Neural cell (in vitro differentiated cells): ENCODE measurements around the gene COL20A1. TPM values are rescaled to one million over a fixed set of nuclear protein-coding genes. Genes with fewer than 3 reads are reported as not detected.

Experiments used
- H2AFZ ChIP-seq: fragments of 200-600, 300-800 bp; sonication (generic), shearing (Covaris generic); 2 replicates; pipeline ENCODE4 v1.6.0; 2014; ENCODE audit warnings: low read depth, mild to moderate bottlenecking, antibody characterized with exemption, low read length, moderate library complexity
- H3F3A ChIP-seq: fragments of 200-600 bp; shearing (Covaris generic); 2 replicates; pipeline ENCODE4 v1.6.1; 2016; ENCODE audit warnings: mild to moderate bottlenecking, moderate library complexity, mixed read lengths, antibody characterized with exemption, low read length; ENCODE audit not compliant: insufficient read depth, poor library complexity, severe bottlenecking
- H3K27ac ChIP-seq: fragments of 200-600, 300-800 bp; sonication (generic), shearing (Covaris generic); 2 replicates; pipeline ENCODE4 v1.5.1; 2014; ENCODE audit warnings: mild to moderate bottlenecking, low read length, moderate library complexity
- H3K27me3 ChIP-seq: fragments of 300-800, 200-600 bp; sonication (generic), shearing (Covaris generic); 2 replicates; pipeline ENCODE4 v1.6.0; 2014; ENCODE audit warnings: mild to moderate bottlenecking, low read depth, low read length, moderate library complexity; ENCODE audit not compliant: insufficient read depth
- H3K36me3 ChIP-seq: fragments of 300-800, 200-600 bp; sonication (generic), shearing (Covaris generic); 2 replicates; pipeline ENCODE4 v1.5.1; 2014; ENCODE audit warnings: mild to moderate bottlenecking, antibody characterized with exemption, low read length, moderate library complexity; ENCODE audit not compliant: insufficient read depth
- H3K4me2 ChIP-seq: fragments of 300-800, 200-600 bp; sonication (generic), shearing (Covaris generic); 2 replicates; pipeline ENCODE4 v1.6.0; 2014; ENCODE audit warnings: mild to moderate bottlenecking, low read length
- H3K4me3 ChIP-seq: fragments of 300-800, 200-600 bp; sonication (generic), shearing (Covaris generic); 2 replicates; pipeline ENCODE4 v1.5.1; 2014; ENCODE audit warnings: mild to moderate bottlenecking, low read length, moderate library complexity
- H3K79me2 ChIP-seq: fragments of 200-600 bp; shearing (Covaris generic); replicated peaks from 2 replicates; pipeline ENCODE4 v1.6.0; 2014; ENCODE audit warnings: mild to moderate bottlenecking, low read length, moderate library complexity; ENCODE audit not compliant: insufficient read depth
- H3K9ac ChIP-seq: fragments of 300-800, 200-600 bp; sonication (generic), shearing (Covaris generic); 2 replicates; pipeline ENCODE4 v1.6.1; 2016; ENCODE audit warnings: mild to moderate bottlenecking, low read length, mixed read lengths
- H3K9me2 ChIP-seq: fragments of 200-600 bp; shearing (Covaris generic); 2 replicates; pipeline ENCODE4 v1.6.1; 2016; ENCODE audit warnings: mild to moderate bottlenecking, low read length, mixed read lengths; ENCODE audit not compliant: insufficient read depth
- H3K9me3 ChIP-seq: fragments of 200-600, 300-800 bp; sonication (generic), shearing (Covaris generic); 2 replicates; pipeline ENCODE4 v1.6.1; 2016; ENCODE audit warnings: mild to moderate bottlenecking, mixed run types, low read length, moderate library complexity, mixed read lengths
- H4K20me1 ChIP-seq: fragments of 200-600 bp; shearing (Covaris generic); 2 replicates; pipeline ENCODE4 v1.6.1; 2016; ENCODE audit warnings: mild to moderate bottlenecking, mixed run types; ENCODE audit not compliant: insufficient read depth
- CTCF ChIP-seq: fragments of 450-650 bp; IDR thresholded peaks from 2 replicates; pipeline ENCODE4 v1.5.1; 2014; ENCODE audit warnings: antibody characterized with exemption, mild to moderate bottlenecking, moderate library complexity; ENCODE audit not compliant: poor library complexity, severe bottlenecking
- EP300 ChIP-seq: fragments of 450-650 bp; conservative IDR thresholded peaks from 2 replicates; pipeline ENCODE4 v1.6.1; 2014; ENCODE audit warnings: antibody characterized with exemption, mild to moderate bottlenecking, moderate library complexity; ENCODE audit not compliant: poor library complexity, severe bottlenecking
- EZH2 ChIP-seq: fragments of 200-600, 300-800 bp; shearing (Covaris generic), sonication (generic); IDR thresholded peaks from 2 replicates; pipeline ENCODE4 v1.6.1; 2014; ENCODE audit warnings: antibody characterized with exemption, low read length, borderline replicate concordance, mild to moderate bottlenecking; ENCODE audit not compliant: insufficient read depth, poor library complexity, severe bottlenecking
- MXI1 ChIP-seq: fragments of 450-650 bp; conservative IDR thresholded peaks from 2 replicates; pipeline ENCODE4 v1.6.1; 2014; ENCODE audit warnings: antibody characterized with exemption, mild to moderate bottlenecking; ENCODE audit not compliant: poor library complexity, severe bottlenecking
- POLR2AphosphoS5 ChIP-seq: IDR thresholded peaks from 2 replicates; pipeline ENCODE4 v1.6.1; 2012
- RAD21 ChIP-seq: fragments of 450-650 bp; conservative IDR thresholded peaks from 2 replicates; pipeline ENCODE4 v1.6.1; 2014; ENCODE audit warnings: antibody characterized with exemption, mild to moderate bottlenecking, moderate library complexity
- SMC3 ChIP-seq: fragments of 450-650 bp; conservative IDR thresholded peaks from 2 replicates; pipeline ENCODE4 v1.6.1; 2014; ENCODE audit warnings: antibody characterized with exemption, mild to moderate bottlenecking, moderate library complexity; ENCODE audit not compliant: poor library complexity
- TAF1 ChIP-seq: IDR thresholded peaks from 2 replicates; pipeline ENCODE4 v1.6.1; 2012; ENCODE audit warnings: low read depth
- polyA plus RNA-seq: library from polyadenylated mRNA; depleted of rRNA; stranded (reverse); fragments of >200 nt; gene quantifications from 2 replicates; pipeline ENCODE4 v1.2.3, GENCODE V29; 2014
- TF ChIP-seq, protein P1 (sequence below): IDR thresholded peaks from 2 replicates; pipeline ENCODE4 v1.6.1; 2012; ENCODE audit warnings: borderline replicate concordance

The COL20A1 gene
- polyA plus RNA-seq, 1 donor from 2014 or later, result 1.1 TPM

GRCh38 chr20:63313349-63314014, 20.5 kb downstream of the COL20A1 start:
- Histone ChIP-seq H4K20me1 (no peaks in the 10 kb centered on the region), H2AFZ (no peak overlapping the region), H3K9ac (no peak overlapping the region), H3K9me2 (no peaks in the 10 kb centered on the region), H3K9me3 (no peaks in the 10 kb centered on the region), H3F3A (no peaks in the 10 kb centered on the region), H3K4me2 (no peak overlapping the region), H3K27ac (no peak overlapping the region), H3K79me2 (no peaks in the 10 kb centered on the region), H3K27me3 (no peaks in the 10 kb centered on the region), H3K36me3 (no peaks in the 10 kb centered on the region), H3K4me3 (no peak overlapping the region)
- no peak for TF ChIP-seq CTCF
- TF ChIP-seq POLR2AphosphoS5, result no peak
- no peak for TF ChIP-seq RAD21
- no peak for TF ChIP-seq MXI1
- TF ChIP-seq EZH2, result no peak
- TF ChIP-seq EP300, result no peak
- TF ChIP-seq, protein P1, sequence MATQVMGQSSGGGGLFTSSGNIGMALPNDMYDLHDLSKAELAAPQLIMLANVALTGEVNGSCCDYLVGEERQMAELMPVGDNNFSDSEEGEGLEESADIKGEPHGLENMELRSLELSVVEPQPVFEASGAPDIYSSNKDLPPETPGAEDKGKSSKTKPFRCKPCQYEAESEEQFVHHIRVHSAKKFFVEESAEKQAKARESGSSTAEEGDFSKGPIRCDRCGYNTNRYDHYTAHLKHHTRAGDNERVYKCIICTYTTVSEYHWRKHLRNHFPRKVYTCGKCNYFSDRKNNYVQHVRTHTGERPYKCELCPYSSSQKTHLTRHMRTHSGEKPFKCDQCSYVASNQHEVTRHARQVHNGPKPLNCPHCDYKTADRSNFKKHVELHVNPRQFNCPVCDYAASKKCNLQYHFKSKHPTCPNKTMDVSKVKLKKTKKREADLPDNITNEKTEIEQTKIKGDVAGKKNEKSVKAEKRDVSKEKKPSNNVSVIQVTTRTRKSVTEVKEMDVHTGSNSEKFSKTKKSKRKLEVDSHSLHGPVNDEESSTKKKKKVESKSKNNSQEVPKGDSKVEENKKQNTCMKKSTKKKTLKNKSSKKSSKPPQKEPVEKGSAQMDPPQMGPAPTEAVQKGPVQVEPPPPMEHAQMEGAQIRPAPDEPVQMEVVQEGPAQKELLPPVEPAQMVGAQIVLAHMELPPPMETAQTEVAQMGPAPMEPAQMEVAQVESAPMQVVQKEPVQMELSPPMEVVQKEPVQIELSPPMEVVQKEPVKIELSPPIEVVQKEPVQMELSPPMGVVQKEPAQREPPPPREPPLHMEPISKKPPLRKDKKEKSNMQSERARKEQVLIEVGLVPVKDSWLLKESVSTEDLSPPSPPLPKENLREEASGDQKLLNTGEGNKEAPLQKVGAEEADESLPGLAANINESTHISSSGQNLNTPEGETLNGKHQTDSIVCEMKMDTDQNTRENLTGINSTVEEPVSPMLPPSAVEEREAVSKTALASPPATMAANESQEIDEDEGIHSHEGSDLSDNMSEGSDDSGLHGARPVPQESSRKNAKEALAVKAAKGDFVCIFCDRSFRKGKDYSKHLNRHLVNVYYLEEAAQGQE, result no peak
- no peak for TF ChIP-seq TAF1
- TF ChIP-seq SMC3, result no peak

GRCh38 chr20:63314015-63314471, 21.1 kb downstream of the COL20A1 start:
- Histone ChIP-seq H3K9me2 (no peaks in the 10 kb centered on the region), H3K4me3 (no peak overlapping the region), H3K27me3 (no peaks in the 10 kb centered on the region), H3K27ac (no peak overlapping the region), H3K9me3 (no peaks in the 10 kb centered on the region), H3K4me2 (no peak overlapping the region), H3F3A (no peaks in the 10 kb centered on the region), H3K9ac (no peak overlapping the region), H2AFZ (no peak overlapping the region), H3K79me2 (no peaks in the 10 kb centered on the region), H3K36me3 (no peaks in the 10 kb centered on the region), H4K20me1 (no peaks in the 10 kb centered on the region)
- TF ChIP-seq, protein P1, result no peak
- TF ChIP-seq EZH2, result no peak
- no peak for TF ChIP-seq RAD21
- no peak for TF ChIP-seq MXI1
- no peak for TF ChIP-seq EP300
- TF ChIP-seq TAF1, result no peak
- no peak for TF ChIP-seq POLR2AphosphoS5
- TF ChIP-seq CTCF, result no peak
- TF ChIP-seq SMC3, result no peak
